ENCODE results near the gene RBP3.

GRCh38 chr10:47380341-47381102 is 32.4 kb downstream of the RBP3 start:
- TF ChIP-seq POLR2AphosphoS5 (IDR thresholded peaks at IDR 0.05) (peak in 2 of 3 donors; percentile 5 to 54), POLR2A (IDR thresholded peaks at IDR 0.05) (no peak), CTCF (IDR thresholded peaks at IDR 0.05) (no peak)

All from stomach (tissue), 4 donors.